H1 (cell line): ENCODE data around the gene RNF215. TPM values are rescaled to one million over a fixed set of nuclear protein-coding genes. Genes with fewer than 3 reads are reported as not detected.

Experiments
- CTCF ChIA-PET: fragments of 300-600 bp; sonication (Branson Sonifier 250); formaldehyde crosslinking; loops from one replicate; lab custom pipeline; 2021; ENCODE audit not compliant: partially characterized antibody; lab: Charles Lee
- POLR2A ChIA-PET: fragments of 300-600 bp; sonication (Branson Sonifier 250); formaldehyde crosslinking; loops from one replicate; lab custom pipeline; 2021; ENCODE audit warnings: inconsistent platforms; ENCODE audit not compliant: partially characterized antibody; lab: Charles Lee
- DNase-seq, 2 experiments: peaks; one replicate each; pipeline versions ENCODE4 v3.0.0 to v3.0.0-alpha.2; 2010 to 2022; ENCODE audit warnings: low spot score in 2 of 2, low read depth in 1 of 2, mixed read lengths in 1 of 2
- FAIRE-seq: peaks from 2 replicates; lab custom pipeline; 2011; peaks lifted over from hg19 to GRCh38; lab: Jason Lieb, UNC
- H2AFZ ChIP-seq: 2 replicates; pipeline ENCODE4 v1.8.1; 2012; ENCODE audit warnings: low read length, inconsistent platforms
- H2AK5ac ChIP-seq: 2 replicates; pipeline ENCODE4 v1.6.1; 2013; ENCODE audit warnings: low read depth, low read length
- H2BK120ac ChIP-seq: replicated peaks from 2 replicates; pipeline ENCODE3; 2013; ENCODE audit warnings: low read depth, low read length, inconsistent platforms
- H2BK12ac ChIP-seq: 2 replicates; pipeline ENCODE4 v1.6.1; 2013; ENCODE audit warnings: low read depth, low read length
- H2BK15ac ChIP-seq: 2 replicates; pipeline ENCODE4 v1.6.1; 2013; ENCODE audit warnings: low read length
- H2BK20ac ChIP-seq: 2 replicates; pipeline ENCODE4 v1.6.1; 2013; ENCODE audit warnings: low read length
- H2BK5ac ChIP-seq: 2 replicates; pipeline ENCODE4 v1.6.1; 2013; ENCODE audit warnings: low read depth, low read length
- H3K14ac ChIP-seq: 2 replicates; pipeline ENCODE4 v1.6.1; 2013; ENCODE audit warnings: inconsistent platforms; ENCODE audit not compliant: insufficient read length
- H3K18ac ChIP-seq: 2 replicates; pipeline ENCODE4 v1.6.1; 2013; ENCODE audit warnings: low read length; ENCODE audit errors: extremely low read depth
- H3K23ac ChIP-seq: 2 replicates; pipeline ENCODE4 v1.6.1; 2013; ENCODE audit warnings: inconsistent platforms; ENCODE audit not compliant: insufficient read length
- H3K23me2 ChIP-seq: 2 replicates; pipeline ENCODE4 v1.6.1; 2013; ENCODE audit warnings: low read depth, low read length
- H3K27ac ChIP-seq: 2 replicates; pipeline ENCODE4 v1.6.1; 2011; ENCODE audit warnings: low read depth, low read length, inconsistent platforms
- H3K27me3 ChIP-seq, 4 experiments: replicated peaks in 1 of 4; 1 replicate in 1 of 4; 2 replicates in 3 of 4; pipeline versions ENCODE4 v1.6.1 to v1.8.1; 2011 to 2013; ENCODE audit warnings: low read length in 3 of 4, mild to moderate bottlenecking in 3 of 4, inconsistent platforms in 2 of 4, mixed read lengths in 2 of 4, moderate library complexity in 1 of 4; ENCODE audit not compliant: control insufficient read depth in 3 of 4, insufficient read depth in 3 of 4; ENCODE audit errors: extremely low read depth in 1 of 4
- H3K36me3 ChIP-seq, 4 experiments: 2 replicates each; pipeline versions ENCODE4 v1.6.1 to v1.8.1; 2011 to 2013; ENCODE audit warnings: mild to moderate bottlenecking in 4 of 4, low read length in 3 of 4, moderate library complexity in 2 of 4, control low read depth in 1 of 4, inconsistent platforms in 1 of 4; ENCODE audit not compliant: insufficient read depth in 4 of 4, control insufficient read depth in 2 of 4
- H3K4ac ChIP-seq: replicated peaks from 2 replicates; pipeline ENCODE3; 2013; ENCODE audit warnings: low read length, low read depth, mixed read lengths, inconsistent platforms; ENCODE audit not compliant: insufficient read length
- H3K4me1 ChIP-seq, 4 experiments: replicated peaks in 1 of 4; 1 replicate in 1 of 4; 2 replicates in 3 of 4; pipeline versions ENCODE4 v1.6.1 to v1.8.1; 2011 to 2013; ENCODE audit warnings: low read length in 3 of 4, inconsistent platforms in 2 of 4, mixed read lengths in 1 of 4; ENCODE audit not compliant: insufficient read depth in 4 of 4, control insufficient read depth in 3 of 4
- H3K4me2 ChIP-seq, 2 experiments: 2 replicates each; pipeline versions ENCODE4 v1.6.1 to v1.8.1; 2011 to 2013; ENCODE audit warnings: low read depth in 2 of 2, low read length in 2 of 2, control low read depth in 1 of 2, inconsistent platforms in 1 of 2, mild to moderate bottlenecking in 1 of 2; ENCODE audit not compliant: insufficient read depth in 1 of 2
- H3K4me3 ChIP-seq, 4 experiments: fragments of 200-600, 300-600 bp in 1 of 4; sonication (generic), shearing (Covaris generic), sonication (Bioruptor Twin) in 1 of 4; 2 replicates each; pipeline versions ENCODE4 v1.5.1 to v1.8.1; 2011 to 2016; ENCODE audit warnings: low read length in 4 of 4, low read depth in 3 of 4, control low read depth in 2 of 4, inconsistent platforms in 2 of 4, mild to moderate bottlenecking in 2 of 4, mixed read lengths in 1 of 4, moderate library complexity in 1 of 4; ENCODE audit not compliant: insufficient read depth in 2 of 4; ENCODE audit errors: extremely low read depth in 1 of 4
- H3K56ac ChIP-seq: replicated peaks from 2 replicates; pipeline ENCODE3; 2013; ENCODE audit warnings: low read depth, mild to moderate bottlenecking, mixed read lengths, low read length, inconsistent platforms; ENCODE audit not compliant: insufficient read length
- H3K79me1 ChIP-seq: 2 replicates; pipeline ENCODE4 v1.6.1; 2013; ENCODE audit warnings: low read depth, low read length, control low read depth
- H3K79me2 ChIP-seq, 2 experiments: 2 replicates each; pipeline versions ENCODE4 v1.6.1 to v1.8.1; 2012 to 2013; ENCODE audit warnings: low read length in 2 of 2, mild to moderate bottlenecking in 2 of 2, inconsistent platforms in 1 of 2; ENCODE audit not compliant: insufficient read depth in 2 of 2, control insufficient read depth in 1 of 2
- H3K9ac ChIP-seq, 4 experiments: replicated peaks in 1 of 4; 1 replicate in 1 of 4; 2 replicates in 3 of 4; pipeline versions ENCODE4 v1.6.1 to v1.8.1; 2011 to 2013; ENCODE audit warnings: low read depth in 3 of 4, low read length in 3 of 4, control low read depth in 2 of 4, mild to moderate bottlenecking in 2 of 4, moderate library complexity in 2 of 4, inconsistent platforms in 1 of 4; ENCODE audit errors: extremely low read depth in 1 of 4
- H3K9me3 ChIP-seq, 2 experiments: 2 replicates each; pipeline versions ENCODE4 v1.6.1 to v1.8.1; 2012 to 2013; ENCODE audit warnings: mild to moderate bottlenecking in 2 of 2, moderate library complexity in 2 of 2, control low read depth in 1 of 2, inconsistent platforms in 1 of 2, low read depth in 1 of 2, low read length in 1 of 2, mixed read lengths in 1 of 2; ENCODE audit not compliant: insufficient read depth in 2 of 2
- H4K20me1 ChIP-seq, 2 experiments: replicated peaks in 1 of 2; 2 replicates each; pipeline versions ENCODE3 to v1.8.1; 2011 to 2013; ENCODE audit warnings: inconsistent platforms in 2 of 2, low read length in 2 of 2, mild to moderate bottlenecking in 1 of 2; ENCODE audit not compliant: insufficient read depth in 2 of 2, control insufficient read depth in 1 of 2
- H4K5ac ChIP-seq: 2 replicates; pipeline ENCODE4 v1.6.1; 2013; ENCODE audit warnings: low read length, low read depth, mixed read lengths, inconsistent platforms; ENCODE audit not compliant: insufficient read length
- H4K8ac ChIP-seq: 2 replicates; pipeline ENCODE4 v1.8.0; 2013; ENCODE audit warnings: mild to moderate bottlenecking, moderate library complexity, low read length, inconsistent platforms; ENCODE audit not compliant: insufficient read depth; ENCODE audit errors: extremely low read depth
- H4K91ac ChIP-seq: replicated peaks from 2 replicates; pipeline ENCODE3; 2013; ENCODE audit warnings: low read length, mixed read lengths, inconsistent platforms; ENCODE audit not compliant: insufficient read length
- EP300 ChIP-seq, 2 experiments: IDR thresholded peaks; 1 replicate in 1 of 2; 2 replicates in 1 of 2; pipeline ENCODE4 v1.6.1; 2011 to 2012; ENCODE audit warnings: low read depth in 2 of 2, low read length in 2 of 2, mild to moderate bottlenecking in 2 of 2, borderline replicate concordance in 1 of 2, inconsistent platforms in 1 of 2, moderate library complexity in 1 of 2
- POLR2AphosphoS5 ChIP-seq: IDR thresholded peaks from 2 replicates; pipeline ENCODE4 v1.6.1; 2011; ENCODE audit warnings: low read depth, low read length
- TEAD4 ChIP-seq: IDR thresholded peaks from 2 replicates; pipeline ENCODE4 v1.6.1; 2012; ENCODE audit warnings: low read depth, low read length, inconsistent platforms, mixed read lengths
- WGBS, 2 experiments: shearing (Covaris generic) in 1 of 2; methylation state at CpG; one replicate each; pipeline versions ENCODE4 v1.1.6 to v1.1.7; 2013 to 2015; ENCODE audit warnings: low lambda C conversion rate in 2 of 2, mixed read lengths in 2 of 2, inconsistent platforms in 1 of 2, low coverage in 1 of 2, missing lambda C conversion rate in 1 of 2; ENCODE audit not compliant: insufficient replicate concordance in 2 of 2, insufficient coverage in 1 of 2, insufficient read length in 1 of 2; ENCODE audit errors: extremely low coverage in 1 of 2, missing lambda C conversion rate in 1 of 2; 5-methylcytosine and 5-hydroxymethylcytosine counted together
- polyA plus RNA-seq, 7 experiments: library from polyadenylated mRNA; depleted of rRNA in 3 of 7; stranded (reverse) in 5 of 7; unstranded in 2 of 7; fragments of >200 nt in 5 of 7; fragments of 200-250 nt in 2 of 7; gene quantifications; 1 replicate in 5 of 7; 2 replicates in 1 of 7; 4 replicates in 1 of 7; pipeline versions ENCODE4 v1.2.1 to v1.2.3, GENCODE V29; 2011 to 2013; ENCODE audit warnings: missing spikeins in 2 of 7, mixed read lengths in 2 of 7
- total RNA-seq: library from RNA; stranded (reverse); fragmentation: NEBNext Ultra II Directional; extraction: Animal tissue kit (Norgen Biotek cat#: 25700); gene quantifications from 2 replicates; pipeline ENCODE4 v1.2.1, GENCODE V29; 2021

RNF215 gene
- total and polyA plus RNA-seq, 2 of the 8 experiments (the other 6 are each of a cell fraction or from before 2014, with no cell fraction given) = 13.1 to 19.0 TPM

DNA sequence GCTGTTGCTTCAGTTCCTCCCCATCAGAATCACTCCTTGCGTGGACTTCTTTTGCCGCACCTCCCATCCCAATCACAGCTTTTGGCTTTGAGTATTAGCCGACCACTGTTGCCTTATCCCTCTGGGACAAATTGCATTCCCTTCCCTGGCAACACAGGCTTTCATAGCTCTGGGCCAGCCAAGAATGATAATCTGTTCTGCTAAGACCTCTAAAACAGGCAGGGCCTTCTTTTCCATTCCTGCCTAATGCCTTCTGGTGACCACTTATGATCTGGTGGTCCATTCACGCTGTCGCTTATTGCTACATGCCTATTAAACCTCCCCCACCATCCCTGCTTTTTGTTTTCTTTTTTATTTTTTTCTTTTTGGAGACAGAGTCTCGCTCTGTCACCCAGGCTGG is 19.2 kb upstream of the RNF215 start:
- Histone ChIP-seq H3K14ac (no peak overlapping the region), H3K9me3 (no peaks in the 10 kb centered on the region), H3K23me2 (no peaks in the 10 kb centered on the region), H2BK120ac (no peak overlapping the region), H3K4me3 (no peak overlapping the region), H3K9ac (no peak overlapping the region), H2BK15ac (no peak overlapping the region), H2BK12ac (no peak overlapping the region), H3K4me2 (no peak overlapping the region), H4K91ac (no peak overlapping the region), H3K23ac (no peak overlapping the region), H4K5ac (no peak overlapping the region), H3K27me3 (no peaks in the 10 kb centered on the region), H4K8ac (no peak overlapping the region), H3K79me1 (no peaks in the 10 kb centered on the region), H3K4me1 (peaks cover 0 to 6% (median 4%) of the 10 kb centered on the region in 4 experiments; a peak in 5 of 7 replicates), H3K79me2 (no peaks in the 10 kb centered on the region), H2AK5ac (no peak overlapping the region), H2BK20ac (no peak overlapping the region), H4K20me1 (peaks cover 0 to 4% of the 10 kb centered on the region in 2 experiments), H3K4ac (no peak overlapping the region), H3K36me3 (peaks cover 0 to 6% (median 0%) of the 10 kb centered on the region in 4 experiments; a peak in 3 of 8 replicates), H2AFZ (no peak overlapping the region), H3K18ac (no peak overlapping the region), H2BK5ac (no peak overlapping the region), H3K27ac (no peak overlapping the region), H3K56ac (no peak overlapping the region)
- FAIRE-seq (no peak), DNase-seq (no peak)
- CTCF ChIA-PET = interaction anchor here (0.7 to 1.8 kb wide), 7 partner anchors 10 to 151 kb away, joined by 3 to 5 read pairs (median 4); partner anchors contain the start of gene SEC14L2
- POLR2A ChIA-PET = interaction anchor here (0.6 to 1.2 kb wide), 3 partner anchors 10 to 339 kb away, joined by 3 to 5 read pairs (median 5); partner anchors contain the start of gene SEC14L2
- no peak for TF ChIP-seq EP300 (IDR thresholded peaks at IDR 0.05; ENCODE audit: borderline replicate concordance in 1 of 2, low read depth in 2 of 2, low read length in 2 of 2)
- TF ChIP-seq TEAD4 = no peak
- no peak for TF ChIP-seq POLR2AphosphoS5
- 93% methylated on average over 6 of the region's 6 CpGs; no CpG with 5 or more reads in 1 of the 2 experiments for WGBS, 2 experiments
